Endothelial cell of umbilical vein (primary cell): ENCODE data around the gene FIBCD1. TPM values are rescaled to one million over a fixed set of nuclear protein-coding genes. Genes with fewer than 3 reads are reported as not detected.

ENCODE experiments used
- BruUV-seq: library from RNA; stranded (reverse); fragments of 400-500 nt; replicated peaks from 2 replicates; lab custom pipeline; 2021; lab: Mats Ljungman, UMichigan
- CTCF ChIA-PET: fragments of 300-600, 350-600 bp; sonication (Branson Sonifier 250); formaldehyde crosslinking; loops from one replicate; lab custom pipeline; 2021; ENCODE audit warnings: antibody characterized with exemption, inconsistent platforms; lab: Charles Lee
- POLR2A ChIA-PET: fragments of 300-600, 350-600 bp; sonication (Branson Sonifier 250); formaldehyde crosslinking; loops from one replicate; lab custom pipeline; 2021; ENCODE audit warnings: antibody characterized with exemption, inconsistent platforms; lab: Charles Lee
- DNase-seq: peaks from one replicate; pipeline ENCODE4 v3.0.0-alpha.2; 2011; ENCODE audit warnings: low read depth, low spot score
- FAIRE-seq: peaks from 2 replicates; lab custom pipeline; 2011; peaks lifted over from hg19 to GRCh38; lab: Jason Lieb, UNC
- H2AFZ ChIP-seq: 2 replicates; pipeline ENCODE4 v1.6.0; 2012; ENCODE audit warnings: low read depth, low read length, control low read depth, inconsistent platforms
- H3K27ac ChIP-seq: 2 replicates; pipeline ENCODE4 v1.5.1; 2011; ENCODE audit warnings: low read depth, mild to moderate bottlenecking, control low read depth, low read length, moderate library complexity; ENCODE audit not compliant: insufficient read depth
- H3K27me3 ChIP-seq, 2 experiments: 2 replicates each; pipeline versions ENCODE4 v1.6.0 to v1.6.1; 2011; ENCODE audit warnings: low read length in 2 of 2, mixed read lengths in 1 of 2; ENCODE audit not compliant: control insufficient read depth in 2 of 2, insufficient read depth in 2 of 2
- H3K36me3 ChIP-seq, 2 experiments: 2 replicates in 1 of 2; 3 replicates in 1 of 2; pipeline ENCODE4 v1.5.1; 2011; ENCODE audit warnings: low read length in 2 of 2, mild to moderate bottlenecking in 1 of 2, moderate library complexity in 1 of 2; ENCODE audit not compliant: control insufficient read depth in 2 of 2, insufficient read depth in 2 of 2; ENCODE audit errors: extremely low read depth in 1 of 2
- H3K4me1 ChIP-seq: 3 replicates; pipeline ENCODE4 v1.5.1; 2011; ENCODE audit warnings: mild to moderate bottlenecking, low read length; ENCODE audit not compliant: control insufficient read depth, insufficient read depth; ENCODE audit errors: extremely low read depth
- H3K4me2 ChIP-seq: 2 replicates; pipeline ENCODE4 v1.6.1; 2011; ENCODE audit warnings: low read length, control low read depth, mixed read lengths; ENCODE audit not compliant: insufficient read depth
- H3K4me3 ChIP-seq, 3 experiments: fragments of 200-600 bp in 1 of 3; sonication (generic), shearing (Covaris generic) in 1 of 3; replicated peaks in 1 of 3; 2 replicates each; pipeline ENCODE4 v1.5.1; 2011 to 2016; ENCODE audit warnings: control low read depth in 3 of 3, low read length in 3 of 3, mild to moderate bottlenecking in 2 of 3, inconsistent platforms in 1 of 3, low read depth in 1 of 3, moderate library complexity in 1 of 3; ENCODE audit not compliant: insufficient read depth in 1 of 3
- H3K79me2 ChIP-seq: 2 replicates; pipeline ENCODE4 v1.6.0; 2012; ENCODE audit warnings: low read length, inconsistent platforms; ENCODE audit not compliant: control insufficient read depth, insufficient read depth
- H3K9ac ChIP-seq: replicated peaks from 2 replicates; pipeline ENCODE3; 2011; ENCODE audit warnings: low read length, control low read depth; ENCODE audit not compliant: insufficient read depth; ENCODE audit errors: extremely low read depth
- H3K9me1 ChIP-seq: replicated peaks from 3 replicates; pipeline ENCODE4 v1.6.0; 2011; ENCODE audit warnings: mild to moderate bottlenecking, low read length; ENCODE audit not compliant: control insufficient read depth, insufficient read depth; ENCODE audit errors: extremely low read depth
- H3K9me3 ChIP-seq: replicated peaks from 2 replicates; pipeline ENCODE4 v1.5.1; 2012; ENCODE audit warnings: low read length, inconsistent platforms; ENCODE audit not compliant: control insufficient read depth, insufficient read depth
- H4K20me1 ChIP-seq: replicated peaks from 2 replicates; pipeline ENCODE3; 2011; ENCODE audit warnings: mild to moderate bottlenecking, low read length; ENCODE audit not compliant: control insufficient read depth, insufficient read depth; ENCODE audit errors: extremely low read depth
- CTCF ChIP-seq, 2 donors: IDR thresholded peaks; 1 replicate in 1 of 2; 2 replicates in 1 of 2; pipeline ENCODE4 v1.5.1; 2011; ENCODE audit warnings: low read length in 2 of 2, mild to moderate bottlenecking in 2 of 2, moderate library complexity in 2 of 2, control low read depth in 1 of 2, inconsistent platforms in 1 of 2, low read depth in 1 of 2; ENCODE audit not compliant: insufficient read depth in 1 of 2; ENCODE audit errors: extremely low read depth in 1 of 2
- EZH2 ChIP-seq: IDR thresholded peaks from 2 replicates; pipeline ENCODE4 v1.6.1; 2012; ENCODE audit warnings: borderline replicate concordance, low read depth, mild to moderate bottlenecking, moderate library complexity, low read length, inconsistent platforms; ENCODE audit not compliant: severe bottlenecking
- FOS ChIP-seq: IDR thresholded peaks from 2 replicates; pipeline ENCODE4 v1.6.1; 2011; ENCODE audit warnings: mild to moderate bottlenecking, low read length, moderate library complexity, borderline replicate concordance; ENCODE audit not compliant: insufficient read depth
- GATA2 ChIP-seq: IDR thresholded peaks from 2 replicates; pipeline ENCODE4 v1.7.0; 2011; ENCODE audit warnings: low read depth, mild to moderate bottlenecking, moderate library complexity, mixed read lengths, low read length; ENCODE audit not compliant: insufficient read length, insufficient read depth
- JUN ChIP-seq: IDR thresholded peaks from 2 replicates; pipeline ENCODE4 v1.6.1; 2011; ENCODE audit warnings: borderline replicate concordance, low read depth; ENCODE audit not compliant: insufficient read length, insufficient read depth
- MAX ChIP-seq: IDR thresholded peaks from 2 replicates; pipeline ENCODE4 v1.6.1; 2011; ENCODE audit not compliant: insufficient read depth, insufficient read length
- MYC ChIP-seq: IDR thresholded peaks from one replicate; pipeline ENCODE4 v1.6.1; 2011; ENCODE audit warnings: mild to moderate bottlenecking, low read depth, low read length
- POLR2A ChIP-seq: IDR thresholded peaks from 2 replicates; pipeline ENCODE4 v1.6.1; 2012; ENCODE audit warnings: low read depth, mild to moderate bottlenecking, control low read depth, low read length
- POLR2AphosphoS5 ChIP-seq: IDR thresholded peaks from 2 replicates; pipeline ENCODE4 v1.6.1; 2012; ENCODE audit warnings: low read depth, mild to moderate bottlenecking, control low read depth, low read length, moderate library complexity; ENCODE audit not compliant: insufficient read depth
- dilution Hi-C: fragments of 300-500 bp; cut with MboI; formaldehyde crosslinking; loops from one replicate; pipeline ENCODE4 v1.15.0; 2019; ENCODE audit warnings: low sequenced_read_pairs; ENCODE audit not compliant: extremely low pct_ligation_motif_present
- intact Hi-C: fragments of 100-400 bp; cut with micrococcal nuclease; formaldehyde crosslinking; loops from one replicate; pipeline ENCODE4 v1.10.0; 2022
- polyA plus RNA-seq, 4 experiments: library from polyadenylated mRNA; depleted of rRNA in 3 of 4; stranded (reverse) in 3 of 4; unstranded in 1 of 4; fragments of >200 nt; gene quantifications; 2 replicates each; pipeline versions ENCODE4 v1.2.1 to v1.2.3, GENCODE V29; 2011 to 2012; ENCODE audit warnings: missing spikeins in 1 of 4
- total RNA-seq: library from RNA; stranded (reverse); gene quantifications from 2 replicates; pipeline ENCODE4 v1.2.3, GENCODE V29; 2021

FIBCD1 gene
- total and polyA plus RNA-seq, 2 donors (not counting 3 experiments of a cell fraction or from before 2014, with no cell fraction given) = 0.14 TPM; not detected in 1

DNA sequence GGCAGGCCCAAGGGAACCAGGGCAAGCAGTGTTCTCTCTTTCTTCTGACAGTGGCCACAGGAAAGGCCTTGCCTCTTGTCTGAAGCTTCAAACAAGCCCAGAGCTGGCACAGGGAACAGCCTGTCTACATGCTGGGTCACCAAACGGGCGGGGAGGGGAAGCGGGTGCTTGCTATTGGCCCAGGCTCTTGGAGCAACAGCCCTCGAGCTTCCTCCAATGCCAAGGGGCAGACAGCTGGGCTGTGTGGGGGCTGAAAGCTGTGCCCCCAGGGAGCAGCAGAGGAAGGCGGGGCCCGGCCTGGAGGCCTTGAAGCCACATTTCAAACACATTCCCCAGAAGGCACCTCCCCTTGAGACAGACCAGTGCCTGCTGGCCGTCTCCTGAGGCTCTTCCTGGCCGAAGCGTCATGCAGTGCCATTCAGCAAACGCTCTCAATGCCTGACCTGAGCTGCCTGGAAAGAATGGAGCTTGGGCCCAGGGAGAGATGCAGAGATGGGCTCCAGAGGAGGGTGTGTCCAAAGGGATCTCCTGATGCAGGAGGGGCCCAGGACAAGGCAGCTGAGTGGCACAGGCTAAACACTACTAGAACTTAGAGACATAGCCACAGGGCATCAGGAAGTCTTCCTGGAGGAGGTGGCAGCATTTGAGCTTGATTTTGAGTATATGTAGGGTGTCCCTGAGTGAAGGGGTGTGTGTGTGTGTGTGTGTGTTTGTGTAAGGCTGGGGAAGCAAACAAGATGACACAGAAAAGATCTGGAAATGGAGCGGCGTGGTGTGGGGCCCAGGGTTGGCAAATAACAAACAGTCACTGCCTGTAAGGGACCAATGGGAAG is 2.5 kb downstream of the FIBCD1 start:
- H3K4me1 ChIP-seq = peaks cover 3% of the 10 kb centered on the region
- CTCF ChIA-PET = interaction anchor here (0.6 to 3.1 kb wide), 7 partner anchors 8 to 236 kb away, joined by 3 to 10 read pairs (median 3); no protein-coding TSS in a partner anchor
- no peak overlapping the region for H3K4me3 ChIP-seq
- no peak overlapping the region for H2AFZ ChIP-seq
- H3K9me3 ChIP-seq = no peaks in the 10 kb centered on the region
- no peak overlapping the region for H3K4me2 ChIP-seq
- no peaks in the 10 kb centered on the region for H3K9me1 ChIP-seq
- DNase-seq (peak; percentile 15), FAIRE-seq (no peak)
- no peak overlapping the region for H3K27ac ChIP-seq
- no peaks in the 10 kb centered on the region for H3K36me3 ChIP-seq
- intact Hi-C loops = no loop called here
- BruUV-seq = no TSS peak
- no peaks in the 10 kb centered on the region for H4K20me1 ChIP-seq
- dilution Hi-C loops = no loop called here
- H3K79me2 ChIP-seq = no peaks in the 10 kb centered on the region
- no peak overlapping the region for H3K9ac ChIP-seq
- no peak for TF ChIP-seq MAX
- TF ChIP-seq POLR2AphosphoS5 = no peak
- no peak for TF ChIP-seq JUN
- no peak for TF ChIP-seq GATA2
- no peak for TF ChIP-seq FOS
- TF ChIP-seq CTCF (IDR thresholded peaks at IDR 0.05; ENCODE audit: extremely low read depth in 1 of 2, insufficient read depth in 1 of 2, low read depth in 1 of 2, low read length in 2 of 2) = no peak
- TF ChIP-seq POLR2A = no peak
- TF ChIP-seq MYC = no peak
- TF ChIP-seq EZH2 = no peak
- POLR2A ChIA-PET = no interaction called here
- peaks cover 35 to 47% of the 10 kb centered on the region in 2 experiments for H3K27me3 ChIP-seq
